HL-60/S4 treated with phorbol 12-myristate 13-acetate at 8.2 ng/mL for 4 days and 3 days (cell line): ENCODE results near the gene TMEM35A.
"Not testable (repeated sequence)": the region's sequence is repeated elsewhere in the genome, so short reads cannot be mapped to it uniquely, and the experiment has no call there.

Source experiments
- in situ Hi-C: fragments of 300-500 bp; cut with MboI; formaldehyde crosslinking; loops from 2 replicates; pipeline ENCODE4 v1.15.0; 2022; ENCODE audit warnings: low sequenced_read_pairs

The TMEM35A gene, protein sequence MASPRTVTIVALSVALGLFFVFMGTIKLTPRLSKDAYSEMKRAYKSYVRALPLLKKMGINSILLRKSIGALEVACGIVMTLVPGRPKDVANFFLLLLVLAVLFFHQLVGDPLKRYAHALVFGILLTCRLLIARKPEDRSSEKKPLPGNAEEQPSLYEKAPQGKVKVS

DNA sequence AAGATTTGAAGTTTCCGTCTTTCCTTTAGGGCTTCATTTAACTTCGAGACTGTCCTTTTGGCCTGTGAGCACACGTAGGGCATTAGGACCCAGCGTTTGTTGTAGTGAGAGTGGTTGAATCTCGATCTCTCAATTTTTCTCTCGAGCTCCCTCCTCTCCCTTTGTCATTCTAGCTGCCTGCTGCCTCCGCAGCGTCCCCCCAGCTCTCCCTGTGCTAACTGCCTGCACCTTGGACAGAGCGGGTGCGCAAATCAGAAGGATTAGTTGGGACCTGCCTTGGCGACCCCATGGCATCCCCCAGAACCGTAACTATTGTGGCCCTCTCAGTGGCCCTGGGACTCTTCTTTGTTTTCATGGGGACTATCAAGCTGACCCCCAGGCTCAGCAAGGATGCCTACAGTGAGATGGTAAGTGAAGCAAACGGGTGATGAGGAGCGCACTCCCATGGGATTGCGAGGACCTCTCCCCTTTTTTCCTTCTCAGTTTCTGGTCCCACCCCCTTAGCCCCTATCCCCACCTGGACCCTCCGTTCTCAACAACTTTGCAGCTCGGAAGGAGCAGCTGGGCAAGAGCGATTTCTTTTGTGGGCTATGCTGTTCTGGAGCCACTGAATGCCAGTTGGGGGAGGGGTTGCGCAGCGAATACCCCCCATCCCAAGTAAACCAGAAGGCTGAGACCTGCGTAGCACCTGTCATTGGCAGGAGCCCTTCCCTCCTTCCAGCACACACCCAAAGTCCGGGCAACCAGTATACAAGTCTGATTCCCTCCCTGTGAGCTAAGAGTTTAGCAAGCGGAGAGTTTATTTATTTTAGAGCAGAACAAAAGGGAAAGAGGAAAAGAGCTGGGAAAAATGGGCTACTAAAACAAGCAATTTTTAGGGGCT lies at the start of gene TMEM35A:
Gene TMEM35A, plus strand, starts transcription at position 164 of the 883 bp plus-strand sequence. Its CDS starts 124 bp downstream, at position 288.
- in situ Hi-C loops, result no loop called here

DNA sequence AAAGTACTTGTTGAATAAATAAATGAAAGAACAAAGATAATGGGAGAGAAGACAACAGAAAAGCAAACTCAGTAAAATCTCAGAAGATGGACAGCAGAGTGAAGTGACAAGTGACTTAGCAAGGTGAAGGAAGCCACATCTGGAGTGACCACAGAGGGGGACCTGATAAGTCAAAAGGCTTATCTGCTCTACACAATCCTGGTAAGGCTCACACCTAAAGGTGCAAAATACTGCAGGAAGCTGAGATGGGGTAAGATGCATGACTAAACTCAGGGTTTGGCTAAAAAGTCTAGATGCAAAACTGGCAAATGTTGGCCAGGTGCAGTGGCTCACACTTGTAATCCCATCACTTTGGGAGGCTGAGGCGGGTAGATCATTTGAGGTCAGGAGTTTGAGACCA lies 49.0 kb upstream of the TMEM35A start:
- in situ Hi-C loops, result no loop called here

DNA sequence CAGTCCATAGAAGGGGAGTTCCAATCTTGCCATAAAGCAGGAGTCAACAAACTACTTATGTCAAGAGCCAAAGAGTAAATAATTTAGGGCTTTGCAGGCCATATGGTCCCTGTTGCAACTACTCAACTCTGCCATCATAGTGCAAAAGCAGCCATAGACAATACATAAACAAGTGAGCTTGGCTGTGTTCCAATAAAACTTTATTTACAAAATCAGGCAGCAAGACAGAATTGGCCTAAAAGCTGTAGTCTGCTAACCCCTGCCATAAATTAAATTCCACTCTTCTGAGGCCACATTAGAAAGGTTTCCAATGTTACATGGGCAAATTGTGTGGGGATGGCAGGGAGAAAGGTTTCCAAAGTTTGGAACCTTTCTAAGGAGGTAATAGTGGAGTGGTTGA lies 41.4 kb upstream of the TMEM35A start:
- in situ Hi-C loops, result no loop called here

DNA sequence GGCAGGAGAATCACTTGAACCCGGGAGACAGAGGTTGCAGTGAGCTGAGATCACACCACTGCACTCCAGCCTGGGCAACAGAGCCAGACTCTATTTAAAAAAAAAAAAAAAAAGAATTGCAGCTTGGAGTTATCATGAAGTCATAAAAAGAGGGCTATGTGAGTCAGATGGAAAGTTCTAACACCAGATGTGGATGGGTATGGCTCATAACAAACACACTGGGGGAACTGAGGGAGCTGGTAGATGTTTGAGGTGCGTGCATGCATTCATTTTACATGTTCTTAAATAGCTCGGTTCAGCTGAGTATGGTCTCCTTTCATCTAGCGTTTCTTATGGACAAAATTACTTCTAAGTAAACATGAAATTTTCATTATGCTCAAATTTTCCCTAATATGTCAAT lies 38.5 kb upstream of the TMEM35A start:
- in situ Hi-C loops, result no loop called here

DNA sequence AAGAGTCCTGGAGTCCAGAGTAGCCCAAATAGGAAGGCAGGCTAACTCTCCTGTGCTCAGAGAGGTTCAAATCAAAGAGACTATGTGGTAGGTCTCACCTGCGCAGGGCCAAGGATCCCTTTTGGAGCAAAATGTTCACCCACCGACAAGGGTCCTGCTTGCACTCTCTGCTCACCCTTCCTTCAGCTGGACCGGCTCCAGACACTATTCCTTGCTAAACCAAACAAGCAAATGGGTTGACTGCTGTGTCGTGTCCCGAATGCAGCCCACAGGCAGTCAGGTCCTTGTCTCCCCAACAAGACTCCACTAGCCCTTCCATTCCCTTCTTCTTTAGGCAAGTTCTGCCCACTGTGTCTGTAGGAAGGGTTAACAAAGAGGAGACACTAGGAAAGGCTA lies 27.5 kb upstream of the TMEM35A start:
- in situ Hi-C loops, result no loop called here

DNA sequence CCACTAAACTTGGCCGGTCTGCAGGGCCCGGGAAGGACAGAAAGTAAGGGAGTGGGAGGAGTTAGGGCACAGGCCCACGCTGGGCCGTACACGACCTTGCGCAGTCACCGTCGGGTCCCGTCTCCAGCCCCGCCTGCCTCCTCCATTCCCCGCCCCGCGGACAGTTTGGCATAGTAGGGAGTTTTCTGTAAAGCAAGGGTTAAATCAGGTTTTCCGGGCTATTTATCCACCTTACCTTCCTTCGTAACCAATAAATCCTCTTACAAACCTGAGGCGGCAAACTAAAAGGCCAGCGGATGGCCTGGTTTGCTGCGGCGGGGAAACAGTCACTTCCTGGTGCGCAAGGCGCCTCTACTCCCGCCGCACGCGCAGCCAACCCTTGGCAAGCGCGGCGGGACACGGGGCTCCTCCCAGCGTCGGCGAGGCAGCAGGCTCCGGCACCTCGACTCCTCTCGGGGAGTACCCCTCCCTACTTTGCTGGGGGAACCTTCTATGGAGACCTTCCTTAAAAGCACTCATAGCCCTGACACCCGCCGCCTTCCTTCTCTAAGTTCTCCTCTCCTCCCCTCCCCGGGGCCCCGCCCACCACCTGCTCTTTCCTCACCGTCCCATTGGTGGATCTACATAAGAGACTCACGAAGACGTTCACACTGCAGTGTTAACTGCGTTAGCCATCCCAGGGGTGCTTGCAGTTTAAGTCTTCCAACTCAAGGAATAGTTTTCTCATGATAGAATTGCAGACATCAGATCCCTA lies 27.0 kb upstream of the TMEM35A start, which contains the start of gene TRMT2B:
Gene TRMT2B, minus strand, starts transcription at position 563 of the 754 bp plus-strand sequence. CDS start 9,822 bp downstream, outside the sequence.
- in situ Hi-C loops, result no loop called here

DNA sequence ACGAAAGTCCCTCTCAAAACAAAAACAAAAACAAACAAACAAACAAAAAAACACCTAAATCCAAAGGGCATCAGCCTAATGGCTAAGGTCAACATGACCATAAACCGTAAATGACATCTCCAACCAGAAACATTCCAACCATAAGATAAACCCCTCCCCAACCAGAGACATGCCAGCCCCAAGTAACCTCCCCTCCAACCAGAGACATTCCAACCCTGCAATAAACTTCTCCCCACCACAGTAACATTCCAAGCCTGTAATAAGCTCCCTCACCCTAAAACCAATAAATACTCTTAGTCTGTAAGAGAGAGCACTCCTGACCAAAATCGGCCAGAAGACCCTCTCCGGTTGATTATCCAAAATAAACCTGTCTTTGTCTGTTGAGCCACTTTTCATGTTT lies 22.1 kb upstream of the TMEM35A start:
- in situ Hi-C loops, result not testable (repeated sequence)

DNA sequence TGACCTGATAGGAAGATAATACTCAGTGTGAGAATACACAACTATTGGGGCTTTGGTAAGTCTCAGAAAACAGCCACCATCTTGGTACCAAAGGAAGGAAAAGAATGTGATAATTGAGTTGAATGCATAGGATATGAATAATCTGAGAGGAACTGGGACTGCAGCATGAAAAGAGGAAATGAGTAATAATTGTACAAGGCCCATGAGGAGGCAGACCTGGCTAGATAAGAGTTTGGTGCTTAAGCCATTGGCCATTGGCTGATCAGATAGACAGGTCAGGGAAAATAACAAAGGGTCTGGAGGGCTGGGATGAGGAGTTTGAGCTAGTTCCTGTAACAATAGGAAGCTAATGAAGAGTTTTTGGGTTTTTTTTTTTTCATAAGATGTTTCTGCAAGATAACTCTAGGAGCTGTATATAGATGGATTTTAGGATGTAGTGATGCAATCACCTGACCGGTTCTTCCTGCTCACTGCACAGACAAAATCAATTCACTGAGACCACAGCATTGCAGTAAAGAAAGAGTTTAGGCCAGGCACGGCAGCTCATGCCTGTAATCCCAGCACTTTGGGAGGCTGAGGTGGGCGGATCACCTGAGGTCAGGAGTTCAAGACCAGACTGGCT lies 21.5 kb upstream of the TMEM35A start:
- in situ Hi-C loops, result no loop called here

DNA sequence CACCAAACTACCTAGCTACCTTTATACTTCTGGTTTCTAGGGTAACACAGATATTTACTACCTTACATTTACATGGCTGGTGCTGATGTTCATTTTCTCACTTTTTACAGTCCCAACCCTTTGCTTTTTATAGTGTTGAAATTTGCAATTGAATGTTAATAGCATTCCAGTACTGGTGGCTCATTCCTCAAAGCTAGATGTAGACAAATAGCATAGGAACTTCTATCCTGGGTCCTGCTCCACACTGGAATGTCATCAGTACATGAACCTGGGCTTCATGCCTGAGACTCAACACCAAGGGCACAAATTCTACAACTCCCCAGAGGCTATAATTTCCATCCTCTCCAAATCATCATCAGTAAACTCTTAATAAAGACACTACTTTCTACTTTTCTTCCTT lies 16.5 kb upstream of the TMEM35A start:
- in situ Hi-C loops, result no loop called here

DNA sequence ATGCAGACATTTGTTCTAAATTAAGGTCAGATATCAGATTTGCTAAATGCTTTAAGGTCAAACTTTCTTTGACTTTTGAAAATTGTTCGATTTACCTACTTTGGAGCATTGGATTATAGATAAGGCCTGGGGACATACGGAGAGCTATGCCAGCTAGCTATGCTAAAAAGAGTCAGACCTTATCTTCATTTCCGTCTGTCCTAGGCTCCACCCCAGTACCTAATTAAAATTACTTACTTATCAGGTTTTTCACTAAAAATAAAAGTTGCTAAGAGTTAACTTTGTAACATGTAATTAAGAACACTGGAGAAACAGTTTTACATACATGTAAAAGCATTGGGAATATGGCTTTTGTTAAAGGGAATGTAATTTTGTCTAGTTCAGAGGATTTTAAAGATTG lies 7.1 kb upstream of the TMEM35A start:
- in situ Hi-C loops, result no loop called here

DNA sequence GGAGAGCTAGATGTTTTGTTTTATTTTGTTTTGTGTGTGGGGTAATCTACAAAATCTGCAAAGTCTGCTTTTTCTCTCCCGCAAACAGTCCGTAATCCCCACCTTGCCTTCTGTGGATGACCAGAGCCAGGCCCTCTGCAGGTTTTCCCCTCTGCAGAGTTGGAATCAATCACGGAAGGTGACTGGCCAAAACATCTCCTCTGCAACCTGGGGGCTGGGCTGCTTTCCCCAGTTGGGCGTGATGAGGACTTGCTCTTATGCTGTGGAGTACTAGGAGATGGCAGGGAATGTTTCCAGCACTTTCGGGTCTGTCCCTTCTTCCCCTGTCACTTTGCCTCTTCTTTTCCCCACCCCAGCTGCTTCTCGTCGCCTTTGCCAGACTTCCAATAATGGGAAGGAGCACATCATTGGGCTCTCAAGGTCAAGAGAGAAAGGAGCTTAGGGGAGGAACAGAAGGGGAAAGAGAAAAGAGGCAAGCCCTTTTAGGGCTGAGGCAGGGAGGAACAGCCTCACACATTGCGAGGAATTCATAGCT lies 1.1 kb downstream of the TMEM35A start:
- in situ Hi-C loops, result no loop called here

DNA sequence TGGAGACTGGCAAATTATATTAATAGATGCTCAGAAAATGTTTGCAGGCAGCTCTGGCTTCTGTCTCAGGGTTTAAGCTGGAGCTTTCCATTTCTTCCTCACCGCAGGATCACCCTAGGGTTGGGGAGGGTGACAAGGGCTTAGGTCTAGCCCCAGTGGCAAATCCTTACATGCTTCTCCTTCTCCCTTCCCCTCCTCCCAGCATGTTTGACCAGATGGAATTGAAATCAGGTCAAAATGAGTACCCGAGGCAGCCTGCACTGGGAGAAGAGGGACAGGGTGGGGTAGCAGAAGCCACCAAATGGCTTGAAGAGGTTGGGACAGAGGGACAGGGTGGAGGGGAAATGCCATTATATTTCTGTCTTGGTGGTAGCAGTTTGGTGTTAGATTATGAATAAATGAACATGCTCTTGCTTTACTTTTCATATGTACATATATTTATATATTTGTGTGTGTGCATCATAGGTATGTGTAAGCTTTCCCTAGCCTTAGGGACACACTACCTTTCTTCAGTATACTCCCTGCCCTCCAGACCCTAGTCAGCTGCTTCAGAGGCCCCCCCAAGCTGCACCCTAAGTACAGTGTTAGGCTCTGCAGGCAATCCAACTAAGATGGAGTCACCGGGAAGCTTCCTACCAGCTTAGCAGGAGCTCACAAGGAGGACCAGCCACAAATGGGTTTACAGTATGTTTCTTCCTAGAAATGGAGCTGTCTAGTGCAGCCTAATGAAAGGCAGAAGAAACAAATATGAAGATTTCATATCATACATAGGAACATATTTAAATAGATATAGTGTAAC lies 1.8 kb downstream of the TMEM35A start:
- in situ Hi-C loops, result no loop called here

DNA sequence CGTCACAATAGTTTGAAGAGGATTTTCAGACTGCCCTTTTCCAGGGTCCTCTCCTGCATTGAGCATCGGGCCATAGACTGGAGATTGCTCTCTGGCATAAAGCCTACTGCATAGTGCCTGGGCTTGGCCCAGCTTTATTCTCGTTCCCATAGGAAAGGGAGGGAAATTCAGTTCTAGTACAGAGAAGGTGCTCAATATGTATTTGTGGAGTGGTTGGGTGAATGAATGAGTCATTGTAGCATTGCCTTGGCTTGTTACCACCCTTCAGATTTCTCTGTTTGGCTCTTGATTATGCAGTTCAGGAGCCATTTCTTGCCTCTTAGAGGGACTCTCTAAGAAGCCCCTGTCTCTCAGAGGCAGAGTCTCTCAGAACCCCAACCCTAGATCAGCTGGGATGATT lies 2.6 kb downstream of the TMEM35A start:
- in situ Hi-C loops, result no loop called here

DNA sequence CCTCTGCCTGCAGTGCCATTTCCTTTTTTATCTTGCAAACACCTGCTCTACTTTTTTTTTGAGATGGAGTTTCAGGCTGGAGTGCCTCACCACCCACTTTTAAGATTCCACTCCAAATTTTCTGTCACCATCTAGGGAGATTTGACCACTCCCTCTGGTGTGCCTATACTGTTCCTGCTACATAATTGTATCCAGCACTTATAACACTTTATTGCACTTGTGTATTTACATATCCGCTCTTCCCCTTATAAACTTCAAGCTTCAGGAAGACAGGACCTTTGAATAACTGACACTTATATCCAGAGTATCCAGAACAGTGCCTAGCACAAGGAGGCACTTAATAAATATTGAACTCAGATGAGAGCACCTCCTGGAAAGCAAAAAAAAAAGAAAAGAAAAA lies 13.1 kb downstream of the TMEM35A start:
- in situ Hi-C loops, result no loop called here

DNA sequence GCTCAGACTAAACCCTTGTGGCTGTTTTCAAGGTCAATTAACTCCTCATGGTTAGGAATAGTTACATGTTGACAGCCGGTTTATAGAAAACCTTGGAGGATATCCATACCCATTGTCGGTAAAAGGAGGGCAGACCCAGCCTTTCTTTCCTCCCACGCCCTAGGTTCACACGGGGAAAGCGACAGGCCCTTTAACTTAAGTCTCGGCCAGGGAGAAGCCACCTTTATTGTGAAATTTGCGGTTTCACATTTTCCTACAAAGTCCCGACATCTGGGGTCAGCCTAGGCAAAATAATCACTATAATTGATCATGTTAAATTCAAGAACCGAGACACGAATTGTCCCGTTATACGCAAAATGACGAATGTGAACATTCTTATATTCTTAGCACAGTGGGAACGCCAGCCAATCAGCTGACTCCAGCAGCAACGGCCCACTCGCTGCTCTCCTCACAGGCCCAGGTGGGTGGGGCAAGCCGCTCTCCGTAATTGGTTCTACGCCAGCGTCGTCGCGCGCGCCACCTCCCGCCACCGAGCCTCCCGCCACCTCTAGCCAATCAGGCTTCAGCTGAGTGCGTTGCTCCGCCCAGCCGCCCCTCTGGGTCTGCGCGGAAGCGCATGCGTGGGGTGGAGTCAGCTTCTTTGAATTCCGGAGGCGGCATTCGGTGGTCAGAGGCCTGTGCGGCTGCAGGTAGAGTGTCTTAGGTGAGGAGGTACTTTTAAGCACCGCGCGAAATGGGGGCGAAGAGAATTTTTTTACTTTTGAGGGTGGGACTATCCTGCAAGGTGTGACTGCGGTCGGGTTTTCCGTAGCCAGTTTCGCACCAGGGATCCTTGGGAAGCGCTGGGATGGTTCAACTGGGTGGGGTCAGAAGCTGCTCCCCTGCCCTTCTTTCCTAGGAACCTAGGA lies 19.1 kb downstream of the TMEM35A start, which contains the start of gene CENPI:
Gene CENPI, plus strand, starts transcription at position 659 of the 908 bp plus-strand sequence. CDS start 2,867 bp downstream, outside the sequence.
- in situ Hi-C loops, result no loop called here

DNA sequence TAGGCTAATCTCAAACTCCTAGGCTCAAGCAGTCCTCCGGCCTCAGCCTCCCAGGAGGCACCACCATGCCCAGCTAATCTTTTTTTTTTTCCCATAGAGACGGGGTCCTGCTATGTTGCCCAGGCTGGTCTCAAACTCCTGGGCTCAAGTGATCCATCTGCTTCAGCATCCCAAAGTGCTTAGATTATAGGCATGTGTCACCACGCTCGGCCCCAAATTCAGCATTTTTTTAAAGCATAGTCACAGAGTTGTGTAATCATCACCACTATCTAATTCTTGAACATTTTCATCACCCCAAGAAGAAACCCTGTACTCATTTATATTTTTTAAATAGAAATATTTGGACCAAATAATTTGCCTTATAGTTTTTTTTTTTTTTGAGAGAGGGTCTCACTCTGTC lies 29.6 kb downstream of the TMEM35A start:
- in situ Hi-C loops, result no loop called here

DNA sequence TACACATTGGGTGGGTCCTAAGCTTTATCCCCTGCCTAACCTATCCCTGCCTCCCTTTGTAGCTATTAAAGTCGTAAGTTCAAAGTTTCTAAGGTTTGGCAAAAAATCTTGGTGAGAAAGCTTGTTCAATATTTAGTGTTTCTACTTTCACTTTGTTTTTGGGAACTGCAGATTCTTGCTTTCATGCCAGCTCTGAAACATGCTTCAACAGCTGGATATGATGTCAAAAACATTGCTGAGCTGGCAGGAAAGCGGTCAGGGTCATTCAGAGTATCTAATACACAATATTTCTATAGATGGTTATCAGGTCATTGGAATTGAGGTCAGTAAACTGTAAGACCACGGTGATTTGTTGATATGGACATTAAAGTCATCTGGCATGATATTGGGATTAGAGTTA lies 39.0 kb downstream of the TMEM35A start:
- in situ Hi-C loops, result no loop called here

DNA sequence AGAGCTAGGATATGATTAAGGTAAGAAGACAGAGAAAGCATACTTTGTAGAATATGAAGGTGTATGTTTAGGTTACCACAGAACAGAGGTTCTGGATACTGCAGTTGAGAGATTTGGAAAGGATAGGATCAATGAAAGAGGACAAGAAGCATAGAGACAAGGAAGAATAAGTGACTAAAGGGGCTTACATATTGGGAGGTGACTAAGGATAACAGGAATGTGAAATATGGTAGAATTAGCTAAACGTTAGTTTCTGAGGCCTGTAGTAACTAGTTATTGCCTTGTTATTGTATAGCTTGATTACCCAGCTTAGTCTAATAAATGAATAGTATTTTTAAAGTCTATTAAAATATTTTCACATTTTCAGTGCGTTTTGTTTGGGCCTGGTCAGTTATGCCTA lies 57.6 kb downstream of the TMEM35A start:
- in situ Hi-C loops, result no loop called here
